HG02973 (cell line): ENCODE measurements around the gene CUBN.

Experiments used
- ATAC-seq: cut with Tn5 transposase; IDR thresholded peaks from one replicate; pipeline ENCODE4 v1.9.1; 2021; ENCODE audit warnings: moderate library complexity; ENCODE audit not compliant: unreplicated experiment

Gene CUBN

DNA sequence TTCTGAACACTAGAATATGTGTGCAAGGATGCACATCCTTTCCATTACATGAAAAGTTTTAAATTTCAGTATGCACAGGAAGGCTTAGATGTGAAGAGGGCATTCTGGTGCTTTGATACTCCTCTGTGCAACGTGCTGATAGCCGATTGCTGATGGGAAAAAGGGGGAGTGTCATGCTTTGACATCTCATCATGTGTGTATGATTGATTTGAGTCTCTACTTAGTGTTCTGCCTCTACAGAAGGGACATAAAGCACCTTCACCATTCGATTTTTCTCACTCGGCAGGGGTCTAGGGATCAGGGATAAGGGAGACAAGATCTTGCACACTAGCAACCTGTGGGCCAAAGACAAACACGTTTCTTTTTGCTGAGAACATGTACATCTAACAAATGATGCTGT is 197.7 kb downstream of the CUBN start:
- no peak for ATAC-seq

DNA sequence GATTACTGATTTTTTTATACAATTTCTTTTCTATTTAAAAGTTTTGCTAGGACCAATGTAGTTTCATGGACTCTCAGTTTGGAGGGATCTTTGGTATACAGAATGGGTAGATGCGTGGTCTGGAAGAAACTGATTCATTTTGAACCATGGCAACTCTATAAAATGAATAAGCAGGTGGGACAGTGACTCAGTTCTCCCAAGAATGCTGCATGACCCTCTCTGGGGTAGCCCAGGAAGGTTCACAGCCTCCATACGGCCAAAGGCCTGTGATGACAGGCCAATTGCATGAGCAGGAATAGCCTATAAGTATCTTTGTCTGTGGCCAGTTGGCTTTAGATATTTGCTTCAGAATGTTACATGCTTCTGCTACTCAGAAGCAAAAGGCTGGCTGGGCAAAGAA is 199.1 kb downstream of the CUBN start:
- no peak for ATAC-seq

DNA sequence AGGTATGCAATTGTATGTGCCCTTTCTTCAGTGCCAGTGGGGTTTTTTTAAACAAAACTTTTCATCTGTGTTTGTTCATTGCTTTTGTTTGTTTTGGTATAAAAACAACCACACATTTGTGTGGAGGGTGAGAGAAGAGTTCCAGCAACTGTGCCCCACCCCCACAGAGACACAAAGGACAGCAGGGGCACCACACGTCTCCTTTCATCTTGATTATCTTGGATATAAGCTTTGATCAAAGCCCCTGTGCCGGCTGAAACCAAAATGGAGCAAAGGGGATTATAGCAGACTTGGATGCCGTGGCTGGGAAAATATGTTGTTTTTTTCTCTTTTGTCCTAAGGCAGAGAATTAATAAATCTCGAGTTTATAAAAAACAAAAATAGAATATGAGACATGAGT is 200.5 kb downstream of the CUBN start:
- ATAC-seq, result no peak

DNA sequence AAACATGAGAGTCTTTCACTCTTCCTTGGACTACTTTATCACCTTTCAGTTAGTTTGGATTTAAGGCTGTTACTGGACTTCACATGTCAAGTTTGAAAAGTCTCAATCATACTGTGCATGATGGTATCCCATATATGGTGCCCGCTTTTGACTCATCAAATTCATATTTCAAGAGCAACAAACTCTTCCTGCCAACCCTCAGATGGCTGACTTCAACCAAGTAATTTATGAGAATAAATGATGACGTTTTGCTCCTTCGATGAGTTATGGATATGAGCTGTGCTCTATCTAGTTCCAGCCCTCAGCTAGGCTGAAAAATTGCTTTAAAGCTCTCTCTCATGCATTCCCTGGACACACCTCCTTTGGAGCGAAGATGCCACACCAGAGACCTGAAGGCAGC is 202.1 kb downstream of the CUBN start:
- no peak for ATAC-seq

DNA sequence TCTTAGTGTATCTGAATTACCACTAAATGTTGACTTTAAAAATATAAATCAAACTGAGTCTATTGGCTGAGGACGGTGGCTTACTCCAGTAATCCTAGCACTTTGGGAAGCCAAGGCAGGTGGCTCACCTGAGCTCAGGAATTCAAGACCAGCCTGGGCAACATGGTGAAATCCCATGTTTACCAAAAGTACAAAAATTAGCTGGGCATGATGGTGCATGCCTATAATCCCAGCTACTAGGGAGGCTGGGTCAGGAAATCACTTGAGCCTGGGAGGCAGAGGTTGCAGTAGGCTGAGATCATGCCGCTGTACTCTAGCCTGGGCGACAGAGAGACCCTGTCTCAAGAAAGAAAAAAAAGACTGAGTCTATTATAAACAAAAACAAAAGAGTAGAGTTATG is 205.9 kb downstream of the CUBN start:
- ATAC-seq, result no peak

DNA sequence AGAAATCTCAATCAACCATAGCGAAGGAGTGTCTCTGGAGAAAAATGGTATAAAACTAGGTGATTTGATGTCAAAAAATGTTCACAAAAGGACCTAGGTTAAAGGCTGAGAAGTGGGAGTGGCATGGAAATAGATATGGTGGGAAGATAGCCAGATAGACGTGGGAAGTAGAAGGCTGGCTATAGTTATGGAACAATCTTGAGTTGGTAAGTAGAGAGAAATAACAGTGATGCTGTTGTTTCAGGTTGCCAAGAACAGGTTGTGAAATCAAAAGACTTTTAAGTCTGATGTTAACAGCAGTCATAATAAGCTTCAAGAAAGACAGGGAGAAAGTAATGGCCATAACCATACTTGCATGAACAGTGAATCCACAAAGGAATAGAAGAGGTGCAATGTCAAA is 206.3 kb downstream of the CUBN start:
- ATAC-seq, result no peak

DNA sequence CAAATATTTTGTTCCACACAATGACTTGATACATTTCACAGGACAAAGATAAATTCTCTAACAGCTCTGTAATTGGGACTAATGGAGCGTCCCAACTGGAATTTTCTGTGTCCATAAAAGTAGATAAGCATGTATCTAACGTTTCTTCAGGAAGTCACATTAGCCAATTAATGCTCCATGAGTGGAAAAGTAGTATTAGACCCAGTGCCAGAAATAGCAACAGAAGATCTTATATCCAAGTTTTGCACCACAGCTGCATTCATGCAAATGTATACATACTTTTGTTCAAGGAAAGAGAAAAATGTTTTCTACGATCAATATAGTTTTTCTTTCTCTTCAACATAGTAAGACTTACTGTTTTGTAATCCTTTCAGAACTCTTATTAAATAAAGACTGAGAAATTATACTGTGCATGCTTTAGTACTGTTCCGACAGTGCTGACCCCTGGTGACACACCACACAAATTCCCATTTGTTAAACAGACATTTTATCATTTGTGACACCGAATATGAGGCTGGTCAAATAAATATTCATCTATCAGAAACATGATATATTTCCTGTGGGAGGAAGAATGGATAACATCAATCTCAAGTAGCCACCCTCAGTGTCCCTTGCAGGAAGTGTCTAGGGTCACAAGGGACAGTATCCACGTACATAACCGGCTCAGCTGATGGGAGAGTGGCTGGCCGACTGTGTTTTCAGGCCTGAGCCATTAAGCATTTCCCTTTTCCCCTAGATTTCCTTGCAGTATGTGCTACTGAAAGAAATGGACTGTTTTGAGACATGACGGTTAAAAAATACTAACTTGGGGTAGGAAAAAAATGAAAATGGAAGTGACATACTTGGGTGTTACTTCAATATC is 210.3 kb downstream of the CUBN start:
- ATAC-seq, result no peak

DNA sequence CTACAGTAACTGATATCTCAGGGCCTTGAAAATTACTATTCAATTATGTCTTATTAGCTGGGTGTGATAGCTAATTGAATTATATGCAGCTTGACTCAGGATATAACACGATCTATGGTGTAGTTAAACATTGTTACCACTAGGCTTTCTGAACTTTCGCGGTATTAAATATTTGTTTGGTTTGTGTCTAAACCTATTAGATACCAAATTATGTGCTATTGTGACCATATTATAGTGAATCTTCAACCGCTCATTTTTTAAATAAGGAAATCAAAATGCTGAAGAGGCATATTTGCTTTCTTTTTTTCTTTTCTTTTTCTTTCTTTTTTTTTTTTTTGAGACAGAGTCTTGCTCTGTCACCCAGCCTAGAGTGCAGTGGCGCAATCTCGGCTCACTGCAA is 213.1 kb downstream of the CUBN start:
- ATAC-seq, result no peak

DNA sequence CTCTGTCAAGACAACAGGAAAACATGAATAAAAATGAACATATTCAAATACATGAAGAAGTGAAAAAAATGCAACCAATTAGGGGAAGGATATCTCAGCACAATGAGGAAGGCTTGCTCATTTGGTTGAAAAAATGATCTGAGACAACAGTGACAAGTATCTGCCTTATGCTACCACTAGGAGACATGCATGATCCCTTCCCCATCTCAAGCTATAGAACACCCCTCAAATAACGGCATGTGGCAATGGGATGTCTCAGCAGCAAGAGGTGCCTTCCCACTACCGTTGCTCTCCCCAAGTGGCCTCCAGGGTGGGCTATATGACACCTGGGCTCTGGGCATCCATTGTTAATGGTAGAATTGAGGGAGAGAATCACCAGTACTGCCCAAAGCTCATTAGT is 214.3 kb downstream of the CUBN start:
- ATAC-seq, result no peak

DNA sequence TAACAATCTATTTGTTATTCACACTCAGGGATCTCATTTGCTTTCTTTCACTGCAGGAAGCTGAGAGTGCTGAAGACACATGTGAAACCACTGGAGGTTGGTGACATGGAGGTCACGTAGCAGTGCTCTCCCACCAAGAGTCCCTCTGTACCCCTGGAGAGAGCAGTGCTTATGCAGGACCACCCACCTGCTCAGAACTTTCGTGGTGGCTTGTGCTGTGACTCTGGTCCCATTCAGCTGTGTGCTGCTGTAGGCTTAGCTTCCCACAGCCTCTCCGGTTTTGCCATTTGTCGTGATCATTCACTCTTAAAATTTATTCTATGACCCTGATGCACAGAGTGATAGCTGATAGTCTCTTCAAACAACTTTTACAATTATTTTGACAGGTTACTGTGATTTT is 216.3 kb downstream of the CUBN start:
- no peak for ATAC-seq

DNA sequence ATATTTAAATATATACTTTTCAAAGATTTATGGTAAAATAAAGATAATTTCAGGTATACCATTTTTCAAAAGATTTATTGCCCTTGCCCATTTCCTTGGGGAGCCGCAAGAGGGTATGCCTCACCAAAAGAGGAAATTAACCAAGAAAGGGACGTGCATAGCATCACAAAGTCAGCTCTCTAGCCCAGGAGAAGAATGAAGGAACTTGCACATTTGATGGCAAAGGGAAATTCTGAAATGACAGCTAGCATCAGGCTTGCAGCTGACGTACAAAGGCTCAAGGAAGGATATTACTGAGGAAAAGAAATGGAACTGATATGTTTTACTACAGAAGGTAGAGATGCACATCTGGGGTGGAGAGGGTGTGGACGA is 218.8 kb downstream of the CUBN start:
- no peak for ATAC-seq

DNA sequence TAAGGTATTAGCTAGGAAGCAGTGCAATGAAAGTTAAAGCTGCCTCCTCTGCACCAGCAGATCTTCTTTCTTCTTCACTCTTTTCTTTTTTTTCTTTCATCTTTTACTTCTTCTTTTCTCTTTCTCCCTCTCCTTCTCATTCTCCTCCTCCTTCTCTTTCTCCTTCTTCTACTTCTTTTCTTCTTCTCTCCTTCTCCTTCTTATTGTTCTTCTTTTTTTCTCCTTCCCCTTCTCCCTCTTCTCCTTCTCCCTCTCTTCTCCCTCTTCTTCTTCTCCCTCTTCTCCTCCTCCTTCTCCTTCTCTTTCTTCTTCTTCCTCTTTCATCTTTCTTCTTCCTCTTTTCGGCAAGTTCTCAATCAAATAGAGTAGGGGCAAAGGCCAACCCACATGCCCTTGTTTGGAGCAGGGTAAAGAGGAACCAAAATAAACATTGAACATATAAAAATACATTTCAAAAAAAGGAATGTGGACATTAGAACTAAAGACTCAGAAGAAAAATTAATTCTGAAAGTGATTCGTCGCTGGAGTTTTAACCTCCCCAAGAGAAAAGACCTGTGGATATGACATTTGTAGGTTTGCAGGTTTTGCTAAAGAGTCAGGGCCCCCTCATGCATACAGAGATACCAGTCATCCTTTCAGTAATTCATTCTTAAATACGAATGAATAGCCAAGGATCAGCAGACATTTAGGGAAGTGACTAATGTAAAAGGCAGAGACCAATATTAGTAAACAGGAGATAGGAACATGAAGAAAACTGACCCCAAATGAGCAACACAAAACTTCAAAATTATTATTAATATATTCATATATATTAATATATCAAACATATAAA is 219.4 kb downstream of the CUBN start:
- ATAC-seq, result no peak

DNA sequence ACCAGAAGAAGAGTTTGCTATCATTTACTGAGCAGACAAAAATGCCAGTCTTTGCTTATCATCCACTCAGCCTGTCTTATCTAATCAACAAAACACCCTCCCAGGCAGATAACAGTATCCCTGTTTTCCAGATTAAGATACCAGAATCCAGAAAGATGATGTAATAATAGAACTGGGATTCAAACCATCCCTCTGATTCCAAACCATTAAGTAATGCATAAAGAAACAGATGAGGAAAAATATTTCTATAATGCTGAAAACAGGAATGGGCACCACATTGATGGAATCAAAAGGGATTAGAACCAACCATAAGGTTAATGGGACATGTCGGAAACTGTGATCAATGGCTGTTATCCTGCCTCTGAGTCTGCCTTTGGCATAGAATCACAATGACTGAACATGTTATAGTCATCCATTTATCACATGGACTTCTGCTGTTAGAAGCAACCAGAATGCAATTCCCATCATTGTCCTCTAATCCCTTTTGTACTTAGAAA is 220.3 kb downstream of the CUBN start:
- ATAC-seq, result no peak

DNA sequence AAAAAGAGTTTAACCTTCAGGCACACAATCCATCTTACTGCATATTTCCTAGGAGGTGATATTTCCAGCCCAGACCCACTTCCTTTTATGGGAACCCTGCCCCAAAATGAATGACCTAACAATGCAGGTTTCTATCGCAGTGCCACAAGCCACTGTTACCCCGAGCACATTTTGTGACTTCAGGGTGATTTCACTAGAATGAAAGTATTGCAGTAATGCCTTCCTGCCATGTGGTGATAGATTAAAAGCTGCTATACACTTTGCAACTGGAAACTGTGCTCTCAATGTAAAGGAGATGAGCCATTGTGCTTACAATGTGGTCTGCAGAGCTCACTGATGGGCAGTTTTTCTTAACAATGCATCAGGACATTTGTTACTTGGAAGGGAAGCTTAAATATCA is 221.9 kb downstream of the CUBN start:
- ATAC-seq, result no peak

DNA sequence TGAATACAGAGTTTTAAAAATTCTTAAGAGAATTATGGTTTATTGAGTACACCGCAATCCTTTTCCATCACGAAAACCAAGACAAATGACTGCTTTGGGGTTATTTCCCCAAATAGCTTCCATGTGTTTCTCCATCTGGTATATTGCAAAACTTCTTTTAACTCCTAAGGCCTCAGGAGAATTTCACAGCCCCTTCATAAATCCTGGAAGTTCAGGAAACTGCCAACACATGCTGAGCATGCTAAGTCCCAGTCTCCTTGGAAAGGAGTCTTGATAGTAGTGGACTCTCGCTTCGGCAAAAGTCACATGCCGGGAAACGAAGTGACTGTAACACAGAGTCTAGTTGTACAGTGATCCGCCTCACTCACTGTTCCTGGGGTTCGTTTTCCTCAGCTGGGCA is 224.3 kb downstream of the CUBN start:
- ATAC-seq, result no peak

DNA sequence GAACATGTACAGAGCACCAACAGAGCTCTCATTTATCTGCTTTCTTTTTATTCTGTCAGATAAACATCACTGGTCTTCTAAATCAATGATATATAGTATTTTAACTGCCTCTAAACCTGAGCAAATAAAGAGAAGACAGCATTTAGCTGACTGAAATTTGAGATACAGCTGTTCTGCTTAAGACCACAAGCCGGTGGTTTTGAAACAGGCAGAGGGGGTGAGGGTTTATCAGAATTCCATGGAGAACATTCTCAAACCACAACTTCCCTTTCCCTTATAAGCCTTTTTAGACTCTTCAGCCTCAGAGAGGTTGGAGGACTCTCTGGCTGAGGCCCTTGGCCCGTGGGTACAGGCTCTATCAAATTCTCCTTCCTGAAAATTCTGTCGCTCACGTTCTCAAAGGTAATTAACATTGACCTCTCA is 225.0 kb downstream of the CUBN start:
- no peak for ATAC-seq

DNA sequence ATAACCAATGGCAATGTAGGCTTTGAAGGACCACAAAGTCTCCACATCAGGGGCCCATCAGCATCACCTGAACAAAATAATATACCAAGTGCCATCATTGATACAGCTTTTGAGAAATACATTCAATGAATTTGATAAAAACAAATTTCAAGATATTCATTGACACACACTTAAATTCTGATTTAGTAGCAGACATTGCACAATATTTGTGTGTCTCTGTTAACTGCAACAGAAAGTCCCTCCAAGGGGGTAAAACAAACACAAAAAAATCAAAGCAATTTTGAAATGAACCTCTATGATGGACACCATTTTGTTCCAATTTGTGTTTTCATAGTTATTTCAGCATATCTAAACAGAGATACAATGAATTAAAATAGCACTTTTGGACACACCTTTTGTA is 225.6 kb downstream of the CUBN start:
- no peak for ATAC-seq

DNA sequence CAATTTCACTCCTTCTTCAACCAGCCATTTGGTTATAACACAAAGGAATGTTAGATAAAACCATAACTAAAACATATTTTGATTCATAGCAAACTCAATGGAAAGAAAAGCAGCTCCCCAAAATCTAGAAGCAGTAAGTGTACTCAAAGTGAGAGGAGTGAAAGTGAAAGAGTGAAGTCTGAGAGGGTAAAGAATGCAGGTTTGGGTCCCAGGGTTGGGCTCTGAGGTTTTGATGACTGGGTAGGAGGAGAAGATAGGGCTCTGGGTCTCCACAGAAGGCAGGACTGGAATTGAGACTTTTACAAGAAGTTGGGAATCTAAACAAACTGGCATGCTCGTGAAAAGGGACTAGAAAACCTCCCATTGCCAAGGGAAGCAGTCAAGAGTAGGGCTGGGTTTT is 227.0 kb downstream of the CUBN start:
- ATAC-seq, result no peak

DNA sequence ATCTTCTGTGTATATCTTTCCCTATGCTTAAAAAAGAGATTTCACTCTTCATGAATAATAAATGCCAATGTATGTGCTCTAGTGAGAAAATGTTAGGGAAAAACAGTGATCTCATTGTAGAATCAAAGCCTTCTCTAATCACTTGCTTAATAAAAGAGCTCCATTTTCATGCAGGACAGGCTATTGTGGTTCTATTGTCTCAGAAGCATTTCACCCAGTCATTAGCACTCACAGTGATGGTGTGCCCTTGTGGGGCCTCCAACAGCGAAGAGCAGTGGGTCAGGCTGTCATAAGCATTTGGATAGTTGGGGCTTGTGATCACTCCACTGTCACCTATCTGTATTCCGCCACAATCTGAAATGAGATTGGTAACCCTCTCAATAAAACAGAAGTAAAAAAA is 228.5 kb downstream of the CUBN start:
- ATAC-seq, result no peak

DNA sequence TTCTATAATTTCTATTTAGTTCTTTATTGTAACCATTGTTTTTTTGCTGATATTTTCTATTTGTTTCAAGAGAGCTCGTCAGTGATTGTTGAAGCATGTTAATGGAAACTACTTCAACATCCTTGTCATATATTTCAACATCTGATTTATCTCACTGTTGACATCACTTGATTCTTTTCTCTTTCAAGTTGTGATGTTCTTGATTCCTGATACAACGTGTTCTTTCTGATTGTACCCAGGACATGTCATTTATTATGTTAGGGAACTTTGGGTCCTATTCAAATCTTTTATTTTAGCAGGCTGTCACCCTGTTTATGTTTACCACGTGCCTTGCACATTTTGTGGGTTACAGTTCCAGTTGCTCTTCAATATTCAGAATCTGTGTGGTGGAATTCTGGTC is 232.6 kb downstream of the CUBN start:
- ATAC-seq, result no peak

DNA sequence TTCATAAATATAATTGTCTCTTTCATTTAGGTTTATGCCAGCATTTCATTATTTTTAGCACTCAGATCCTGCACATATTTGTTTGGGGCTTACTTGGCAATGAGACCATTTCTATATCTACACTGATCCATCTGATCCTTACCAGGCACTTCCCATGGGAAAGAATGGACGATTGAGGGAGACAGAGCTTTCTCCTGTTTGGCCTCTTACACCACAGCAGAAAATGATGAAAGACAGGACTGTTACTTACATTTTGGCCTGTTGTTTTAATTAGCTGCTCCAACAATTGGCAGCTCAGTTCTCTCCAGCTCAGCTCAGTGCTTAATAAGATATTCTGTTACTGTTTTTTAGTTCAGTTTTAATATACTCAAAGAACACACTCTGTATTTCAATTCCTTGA is 234.8 kb downstream of the CUBN start:
- no peak for ATAC-seq

DNA sequence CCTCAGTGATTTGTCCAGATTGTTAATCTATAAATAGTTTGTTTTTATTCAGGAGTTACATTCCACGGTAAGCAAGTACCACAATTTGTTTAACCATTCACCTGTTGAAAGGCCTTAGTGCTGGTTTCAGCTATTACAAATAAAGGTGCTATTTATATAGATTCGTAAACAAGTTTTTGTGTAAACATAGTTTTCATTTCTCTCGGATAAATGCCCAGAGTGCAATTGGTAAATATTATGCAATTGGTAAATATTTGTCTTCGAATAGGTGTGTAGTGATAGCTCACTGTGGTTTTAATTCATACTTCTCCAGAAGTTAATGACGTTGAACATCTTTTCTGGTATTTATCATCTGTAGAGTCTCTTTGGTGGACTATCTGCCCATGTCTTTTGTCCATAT is 235.9 kb downstream of the CUBN start:
- ATAC-seq, result no peak
